Raji (cell line): Measurements from ENCODE around the gene INSL3.

ENCODE experiments used
- POLR2A ChIP-seq: IDR thresholded peaks from 2 replicates; pipeline ENCODE4 v1.6.1; 2011; ENCODE audit warnings: low read depth, low read length, control low read depth; ENCODE audit not compliant: insufficient read depth

The INSL3 gene

DNA sequence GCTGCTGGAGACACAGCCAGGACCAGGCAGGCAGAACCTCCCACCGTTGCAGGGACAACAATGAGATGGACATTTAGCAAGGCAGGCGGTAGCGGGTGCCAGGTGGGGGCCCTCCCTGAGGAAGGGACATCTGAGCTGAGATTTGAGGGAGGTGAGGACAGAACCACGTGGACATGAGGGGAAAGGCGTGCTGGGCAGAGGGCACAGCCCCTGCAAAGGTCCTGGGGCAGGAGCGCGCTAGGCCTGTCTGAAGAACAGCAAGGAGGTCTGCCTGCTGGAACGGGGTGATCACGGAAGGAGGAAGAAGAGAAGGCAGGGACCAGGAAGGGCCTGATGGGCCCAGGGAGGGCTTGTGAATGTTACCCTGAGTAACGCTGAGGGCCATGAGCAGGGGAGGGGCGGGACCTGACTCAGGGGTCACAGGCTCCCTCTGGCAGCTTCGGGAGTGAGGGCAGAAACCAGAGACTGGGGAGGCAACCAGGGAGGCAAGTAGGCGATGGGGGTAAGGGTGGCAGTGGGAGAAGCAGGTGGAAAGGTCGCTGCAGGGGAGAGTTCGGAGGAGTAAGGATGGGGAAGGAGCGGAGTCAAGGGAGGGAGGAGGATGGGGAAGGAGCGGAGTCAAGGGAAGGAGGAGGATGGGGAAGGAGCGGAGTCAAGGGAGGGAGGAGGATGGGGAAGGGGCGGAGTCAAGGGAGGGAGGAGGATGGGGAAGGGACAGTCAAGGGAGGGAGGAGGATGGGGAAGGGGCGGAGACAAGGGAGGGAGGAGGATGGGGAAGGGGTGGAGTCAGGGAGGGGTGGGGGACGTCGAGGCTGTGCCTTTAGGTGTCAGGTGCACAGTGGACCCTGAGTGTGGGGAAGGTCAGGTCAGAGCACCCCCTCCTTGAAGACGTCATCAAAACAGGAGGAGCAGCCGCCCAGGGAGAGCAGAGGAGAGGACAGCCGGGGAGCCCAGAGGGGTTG is 42.1 kb downstream of the INSL3 start:
- TF ChIP-seq POLR2A = no peak

- TF ChIP-seq POLR2A = no peak
Measured at GRCh38 chr19:17778251-17778967, 42.9 kb downstream of the INSL3 start.

DNA sequence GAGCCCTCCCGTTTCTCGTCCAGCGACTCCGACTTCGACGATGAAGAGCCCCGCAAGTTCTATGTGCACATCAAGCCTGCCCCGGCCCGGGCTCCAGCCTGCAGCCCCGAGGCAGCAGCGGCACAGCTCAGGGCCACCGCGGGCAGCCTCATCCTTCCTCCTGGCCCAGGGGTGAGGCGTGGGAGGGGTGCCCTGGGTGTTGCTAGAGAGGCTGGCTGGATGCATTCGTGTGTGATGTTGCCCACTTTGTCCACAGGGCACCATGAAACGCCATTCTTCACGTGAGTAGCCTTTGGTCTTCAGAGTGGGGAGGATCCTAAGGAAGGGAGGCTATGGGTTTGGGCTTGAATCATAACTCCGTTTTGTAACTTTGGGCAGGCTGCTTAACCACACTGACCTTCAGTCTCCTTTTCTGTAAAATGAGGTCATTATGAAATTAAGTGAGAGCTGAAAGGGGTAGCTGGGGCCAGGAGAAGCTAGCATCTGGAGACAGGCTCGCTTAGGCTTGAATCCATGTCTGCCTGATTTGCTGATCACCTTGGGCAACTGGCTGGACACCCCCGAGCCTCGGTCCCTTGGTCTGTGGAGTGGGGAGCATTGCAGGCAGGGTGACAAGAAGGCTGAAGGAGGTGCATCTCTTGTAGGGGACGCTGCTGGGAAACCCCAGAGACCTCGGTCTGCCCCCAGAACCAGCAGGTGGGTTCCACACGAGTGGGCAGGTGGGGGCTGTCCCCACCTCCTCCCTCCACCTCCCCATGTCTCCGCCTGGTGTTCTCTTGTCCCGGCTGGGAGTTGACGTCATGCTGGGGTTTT is 45.1 kb downstream of the INSL3 start:
- no peak for TF ChIP-seq POLR2A

GRCh38 chr19:17775245-17775927 is 45.9 kb downstream of the INSL3 start:
- no peak for TF ChIP-seq POLR2A

- TF ChIP-seq POLR2A = no peak
Measured at GRCh38 chr19:17772172-17772571, 49.1 kb downstream of the INSL3 start.

GRCh38 chr19:17770613-17771012 is 50.7 kb downstream of the INSL3 start:
- TF ChIP-seq POLR2A = no peak

DNA sequence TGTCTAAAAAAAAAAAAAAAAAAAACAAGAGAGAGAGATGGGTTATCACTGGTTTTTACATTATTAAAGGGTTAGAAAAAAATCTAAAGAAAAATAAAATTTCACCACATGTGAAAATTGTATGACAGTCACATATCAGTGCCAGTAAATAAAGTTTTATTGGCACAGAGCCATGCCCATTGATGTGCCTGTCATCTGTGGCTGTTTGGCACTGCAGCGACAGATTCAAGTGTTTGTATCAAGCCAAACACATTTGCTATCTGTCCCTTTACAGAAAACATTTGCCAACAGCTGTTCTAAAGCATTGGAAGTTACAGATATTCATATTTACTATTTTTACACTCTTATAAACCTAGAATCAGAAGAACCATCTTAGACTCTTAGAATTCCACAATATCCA is 53.8 kb downstream of the INSL3 start:
- no peak for TF ChIP-seq POLR2A

- TF ChIP-seq POLR2A = no peak
Measured at GRCh38 chr19:17766543-17767131, 54.7 kb downstream of the INSL3 start.
